Measurements from ENCODE around the gene ATG12. TPM values are rescaled to one million over a fixed set of nuclear protein-coding genes. Genes with fewer than 3 reads are reported as not detected.

The ATG12 gene
- total RNA-seq, 1 experiment from 2014 or later, result 52.0 TPM

GRCh38 chr5:115859378-115859777 is 18.0 kb upstream of the ATG12 start:
- Histone ChIP-seq H3K27me3 (ENCODE audit: control insufficient read depth, insufficient read depth, low read length) (no peaks in the 10 kb centered on the region), H3K27ac (ENCODE audit: low read length) (no peak overlapping the region), H3K4me3 (ENCODE audit: low read depth in 2 of 2, low read length in 2 of 2) (no peak overlapping the region), H3K9me3 (ENCODE audit: control insufficient read depth, insufficient read depth, low read depth, low read length) (no peaks in the 10 kb centered on the region), H3K36me3 (ENCODE audit: control insufficient read depth, insufficient read depth, low read length) (no peaks in the 10 kb centered on the region), H3K4me1 (ENCODE audit: control insufficient read depth, insufficient read depth, low read length) (peaks cover 10% of the 10 kb centered on the region; the same call in 1 of the 2 replicates)
- DNase-seq (ENCODE audit: low read depth, low spot score), result no peak
- BruUV-seq (replicated peaks), result no TSS peak
- intact Hi-C loops (cut with micrococcal nuclease; ENCODE audit: unreplicated experiment), result no loop called here
- no peak for ATAC-seq
- CTCF ChIA-PET, result no interaction called here
- in situ Hi-C loops (cut with HindIII; ENCODE audit: low pct_unique_long_range_greater_than_20kb, low sequenced_read_pairs), result no loop called here
- TF ChIP-seq REST (IDR thresholded peaks at IDR 0.05; ENCODE audit: insufficient read depth in 1 of 2, low read depth in 2 of 2, low read length in 1 of 2) (no peak), TCF7L2 (IDR thresholded peaks at IDR 0.05; ENCODE audit: low read depth, low read length) (no peak), CTCF (IDR thresholded peaks at IDR 0.05) (no peak), POLR2AphosphoS5 (IDR thresholded peaks at IDR 0.05; ENCODE audit: low read depth, low read length) (no peak), SIN3A (IDR thresholded peaks at IDR 0.05; ENCODE audit: borderline replicate concordance, insufficient read depth, low read depth, low read length) (no peak)
- POLR2A ChIA-PET, result no interaction called here

- TF ChIP-seq SIN3A (IDR thresholded peaks at IDR 0.05; ENCODE audit: borderline replicate concordance, insufficient read depth, low read depth, low read length) (no peak), CTCF (IDR thresholded peaks at IDR 0.05) (no peak), TCF7L2 (IDR thresholded peaks at IDR 0.05; ENCODE audit: low read depth, low read length) (no peak)
- BruUV-seq (replicated peaks), result no TSS peak
- ChIA-PET POLR2A (no interaction called here), CTCF (no interaction called here)
- Histone ChIP-seq H3K36me3 (ENCODE audit: control insufficient read depth, insufficient read depth, low read length) (no peaks in the 10 kb centered on the region), H3K4me1 (ENCODE audit: control insufficient read depth, insufficient read depth, low read length) (peaks cover 10% of the 10 kb centered on the region; the same call in 1 of the 2 replicates), H3K27me3 (ENCODE audit: control insufficient read depth, insufficient read depth, low read length) (no peaks in the 10 kb centered on the region), H3K27ac (ENCODE audit: low read length) (no peak overlapping the region), H3K4me3 (ENCODE audit: low read depth in 2 of 2, low read length in 2 of 2) (no peak overlapping the region), H3K9me3 (ENCODE audit: control insufficient read depth, insufficient read depth, low read depth, low read length) (no peaks in the 10 kb centered on the region)
- in situ Hi-C loops (cut with HindIII; ENCODE audit: low pct_unique_long_range_greater_than_20kb, low sequenced_read_pairs), result no loop called here
- no peak for DNase-seq (ENCODE audit: low read depth, low spot score)
- intact Hi-C loops (cut with micrococcal nuclease; ENCODE audit: unreplicated experiment), result no loop called here
- no peak for ATAC-seq
Observed at GRCh38 chr5:115858396-115858795, 17.0 kb upstream of the ATG12 start.

All from Panc1 (cell line).